Nephron (organoid): ENCODE results near the gene TNS2.
A peak's percentile ranks its signal among the peaks of the same experiment; 100 is the strongest.

Experiments used
- H3K27ac Mint-ChIP-seq, 3 experiments: 2 replicates each; pipeline ENCODE4 v1.8.0; 2020; ENCODE audit warnings: mixed read lengths in 3 of 3, mild to moderate bottlenecking in 2 of 3, moderate library complexity in 1 of 3
- H3K27me3 Mint-ChIP-seq: 2 replicates; pipeline ENCODE4 v1.8.0; 2021; ENCODE audit warnings: low read depth, mild to moderate bottlenecking, moderate library complexity, mixed read lengths
- H3K36me3 Mint-ChIP-seq: 2 replicates; pipeline ENCODE4 v1.8.0; 2020; ENCODE audit warnings: low read depth, mixed read lengths
- H3K4me1 Mint-ChIP-seq: 2 replicates; pipeline ENCODE4 v1.8.0; 2020; ENCODE audit warnings: mixed read lengths
- H3K4me3 Mint-ChIP-seq, 3 experiments: 2 replicates each; pipeline ENCODE4 v1.8.0; 2020; ENCODE audit warnings: mild to moderate bottlenecking in 3 of 3, mixed read lengths in 3 of 3, moderate library complexity in 2 of 3
- H3K9me3 Mint-ChIP-seq: 2 replicates; pipeline ENCODE4 v1.8.0; 2020; ENCODE audit warnings: mixed read lengths
- TF ChIP-seq, protein P1 (sequence below), 3 experiments: fragments of 200-600 bp; sonication (generic); IDR thresholded peaks; one replicate each; pipeline ENCODE4 v1.5.0; 2021; ENCODE audit warnings: antibody characterized with exemption in 3 of 3; ENCODE audit not compliant: unreplicated experiment in 3 of 3

Gene TNS2

DNA sequence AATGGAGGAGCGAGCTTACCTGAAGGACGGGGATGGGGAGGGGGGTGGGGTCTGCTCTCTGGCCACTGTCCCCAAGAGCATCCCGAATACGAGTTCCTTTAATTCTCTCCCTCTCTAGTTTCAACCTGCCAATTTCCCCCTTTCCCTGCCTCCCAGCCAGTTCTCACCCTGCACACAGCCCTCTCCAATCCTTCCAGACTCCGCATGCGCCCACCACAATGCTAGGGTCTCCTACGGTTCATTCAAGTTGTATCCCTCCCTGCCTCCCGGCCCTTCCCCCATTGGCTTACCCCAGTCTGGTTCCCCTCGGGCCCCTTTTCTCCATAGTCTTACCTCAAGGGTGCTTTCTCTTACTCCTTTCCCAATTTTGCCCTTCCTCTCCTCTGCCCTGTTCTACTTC, 46.9 kb downstream of the TNS2 start:
- Mint-ChIP-seq H3K27ac (peak overlapping the region; percentile 62 to 94 (median 82)), H3K36me3 (no peaks in the 10 kb centered on the region), H3K9me3 (no peaks in the 10 kb centered on the region)

GRCh38 chr12:53097207-53097563, 47.3 kb downstream of the TNS2 start:
- Mint-ChIP-seq H3K4me1 (peaks cover 45% of the 10 kb centered on the region), H3K4me3 (peak overlapping the region; percentile 81 to 87 (median 83)), H3K27ac (peak overlapping the region; percentile 62 to 94 (median 82)), H3K27me3 (peaks cover 31% of the 10 kb centered on the region), H3K36me3 (no peaks in the 10 kb centered on the region), H3K9me3 (no peaks in the 10 kb centered on the region)
- TF ChIP-seq, protein P1, sequence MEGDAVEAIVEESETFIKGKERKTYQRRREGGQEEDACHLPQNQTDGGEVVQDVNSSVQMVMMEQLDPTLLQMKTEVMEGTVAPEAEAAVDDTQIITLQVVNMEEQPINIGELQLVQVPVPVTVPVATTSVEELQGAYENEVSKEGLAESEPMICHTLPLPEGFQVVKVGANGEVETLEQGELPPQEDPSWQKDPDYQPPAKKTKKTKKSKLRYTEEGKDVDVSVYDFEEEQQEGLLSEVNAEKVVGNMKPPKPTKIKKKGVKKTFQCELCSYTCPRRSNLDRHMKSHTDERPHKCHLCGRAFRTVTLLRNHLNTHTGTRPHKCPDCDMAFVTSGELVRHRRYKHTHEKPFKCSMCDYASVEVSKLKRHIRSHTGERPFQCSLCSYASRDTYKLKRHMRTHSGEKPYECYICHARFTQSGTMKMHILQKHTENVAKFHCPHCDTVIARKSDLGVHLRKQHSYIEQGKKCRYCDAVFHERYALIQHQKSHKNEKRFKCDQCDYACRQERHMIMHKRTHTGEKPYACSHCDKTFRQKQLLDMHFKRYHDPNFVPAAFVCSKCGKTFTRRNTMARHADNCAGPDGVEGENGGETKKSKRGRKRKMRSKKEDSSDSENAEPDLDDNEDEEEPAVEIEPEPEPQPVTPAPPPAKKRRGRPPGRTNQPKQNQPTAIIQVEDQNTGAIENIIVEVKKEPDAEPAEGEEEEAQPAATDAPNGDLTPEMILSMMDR (IDR thresholded peaks at IDR 0.05; ENCODE audit: unreplicated experiment in 3 of 3) = no peak

More for the DNA sequence above, 46.9 kb downstream of the TNS2 start:
- Mint-ChIP-seq H3K4me3 (peak overlapping the region; percentile 81 to 87 (median 83)), H3K27me3 (peaks cover 31% of the 10 kb centered on the region), H3K4me1 (peaks cover 44% of the 10 kb centered on the region)
- TF ChIP-seq, protein P1 (IDR thresholded peaks at IDR 0.05; ENCODE audit: unreplicated experiment in 3 of 3) = no peak

DNA sequence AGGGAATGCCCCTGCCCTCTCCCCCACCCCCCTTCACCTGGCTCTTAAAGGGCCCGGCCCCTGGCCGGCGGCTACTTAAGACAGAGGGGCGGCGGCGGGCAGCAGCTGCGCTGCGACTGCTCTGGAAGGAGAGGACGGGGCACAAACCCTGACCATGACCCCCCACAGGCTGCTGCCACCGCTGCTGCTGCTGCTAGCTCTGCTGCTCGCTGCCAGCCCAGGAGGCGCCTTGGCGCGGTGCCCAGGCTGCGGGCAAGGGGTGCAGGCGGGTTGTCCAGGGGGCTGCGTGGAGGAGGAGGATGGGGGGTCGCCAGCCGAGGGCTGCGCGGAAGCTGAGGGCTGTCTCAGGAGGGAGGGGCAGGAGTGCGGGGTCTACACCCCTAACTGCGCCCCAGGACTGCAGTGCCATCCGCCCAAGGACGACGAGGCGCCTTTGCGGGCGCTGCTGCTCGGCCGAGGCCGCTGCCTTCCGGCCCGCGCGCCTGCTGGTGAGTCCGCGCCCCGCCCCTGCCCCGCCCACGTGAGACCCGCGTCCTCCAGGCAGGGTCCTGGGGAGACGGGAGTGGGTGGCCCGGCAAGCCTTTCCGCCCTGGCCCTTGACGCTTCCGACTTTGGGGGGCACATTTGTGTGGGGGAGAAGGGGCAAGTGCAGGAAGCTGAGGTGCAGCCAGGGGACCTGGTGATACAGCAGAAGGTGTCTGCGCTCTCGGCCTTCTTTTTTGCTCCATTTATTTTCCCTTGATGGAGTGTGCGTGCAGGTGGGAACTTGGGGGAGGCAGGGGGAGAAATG, 47.9 kb downstream of the TNS2 start, which contains the start of gene IGFBP6:
IGFBP6 (plus strand) TSS at position 104 of the 790 bp plus-strand sequence; CDS start at position 155, 51 bp downstream.
- peak within 1 kb of the TSS; percentile 87 to 97 (median 94) for H3K27ac Mint-ChIP-seq
- no peaks in the 10 kb centered on the region for H3K9me3 Mint-ChIP-seq
- H3K27me3 Mint-ChIP-seq = peaks cover 31% of the 10 kb centered on the region
- TF ChIP-seq, protein P1 (IDR thresholded peaks at IDR 0.05; ENCODE audit: unreplicated experiment in 3 of 3) = no peak
- H3K4me1 Mint-ChIP-seq = peaks cover 48% of the 10 kb centered on the region
- no peaks in the 10 kb centered on the region for H3K36me3 Mint-ChIP-seq
- H3K4me3 Mint-ChIP-seq = peak within 1 kb of the TSS; percentile 81 to 92 (median 87)

- Mint-ChIP-seq H3K27me3 (peaks cover 31% of the 10 kb centered on the region), H3K4me3 (peak overlapping the region; percentile 81 to 92 (median 87)), H3K27ac (peak overlapping the region; percentile 87 to 97 (median 94)), H3K36me3 (no peaks in the 10 kb centered on the region), H3K9me3 (no peaks in the 10 kb centered on the region), H3K4me1 (peaks cover 48% of the 10 kb centered on the region)
- TF ChIP-seq, protein P1 (IDR thresholded peaks at IDR 0.05; ENCODE audit: unreplicated experiment in 3 of 3) = no peak
These were observed 48.6 kb downstream of the TNS2 start for GRCh38 chr12:53098354-53098981.

GRCh38 chr12:53099071-53099882, 49.4 kb downstream of the TNS2 start:
- TF ChIP-seq, protein P1 (IDR thresholded peaks at IDR 0.05; ENCODE audit: unreplicated experiment in 3 of 3) = peak; percentile 95 to 98 (median 96)
- Mint-ChIP-seq H3K36me3 (no peaks in the 10 kb centered on the region), H3K27ac (peak overlapping the region; percentile 87 to 97 (median 94)), H3K4me1 (peaks cover 42% of the 10 kb centered on the region), H3K4me3 (peak overlapping the region; percentile 81 to 92 (median 87)), H3K27me3 (peaks cover 28% of the 10 kb centered on the region), H3K9me3 (no peaks in the 10 kb centered on the region)
